SJCRH30 (cell line): ENCODE data around the gene ITM2C. TPM values are rescaled to one million over a fixed set of nuclear protein-coding genes. Genes with fewer than 3 reads are reported as not detected.

ENCODE experiments used
- DNase-seq, 2 experiments: peaks; one replicate each; pipeline ENCODE4 v3.0.0-alpha.2; 2015 to 2020
- H3K27ac ChIP-seq: fragments of 250-450 bp; sonication (Bioruptor Pico); 2 replicates; pipeline ENCODE4 v1.5.1; 2020; ENCODE audit warnings: mild to moderate bottlenecking, moderate library complexity
- H3K27me3 ChIP-seq: fragments of 250-450 bp; sonication (Bioruptor Pico); 2 replicates; pipeline ENCODE4 v1.5.1; 2020; ENCODE audit warnings: mild to moderate bottlenecking, moderate library complexity
- H3K36me3 ChIP-seq: fragments of 250-450 bp; sonication (Bioruptor Pico); 2 replicates; pipeline ENCODE4 v1.5.1; 2020; ENCODE audit warnings: mild to moderate bottlenecking, moderate library complexity
- H3K4me1 ChIP-seq: fragments of 250-450 bp; sonication (Bioruptor Pico); 2 replicates; pipeline ENCODE4 v1.5.1; 2020; ENCODE audit warnings: mild to moderate bottlenecking, moderate library complexity
- H3K4me3 ChIP-seq: fragments of 250-450 bp; sonication (Bioruptor Pico); 2 replicates; pipeline ENCODE4 v1.5.1; 2020; ENCODE audit warnings: mild to moderate bottlenecking, moderate library complexity
- H3K9me3 ChIP-seq: fragments of 250-450 bp; sonication (Bioruptor Pico); replicated peaks from 2 replicates; pipeline ENCODE4 v1.5.1; 2020; ENCODE audit warnings: mild to moderate bottlenecking, moderate library complexity
- total RNA-seq: library from RNA; depleted of rRNA; stranded (reverse); fragments of >200 nt; shearing (Covaris generic); gene quantifications from 2 replicates; pipeline ENCODE4 v1.2.3, GENCODE V29; 2014

The ITM2C gene
- total RNA-seq, 1 experiment from 2014 or later: 20.9 TPM

DNA sequence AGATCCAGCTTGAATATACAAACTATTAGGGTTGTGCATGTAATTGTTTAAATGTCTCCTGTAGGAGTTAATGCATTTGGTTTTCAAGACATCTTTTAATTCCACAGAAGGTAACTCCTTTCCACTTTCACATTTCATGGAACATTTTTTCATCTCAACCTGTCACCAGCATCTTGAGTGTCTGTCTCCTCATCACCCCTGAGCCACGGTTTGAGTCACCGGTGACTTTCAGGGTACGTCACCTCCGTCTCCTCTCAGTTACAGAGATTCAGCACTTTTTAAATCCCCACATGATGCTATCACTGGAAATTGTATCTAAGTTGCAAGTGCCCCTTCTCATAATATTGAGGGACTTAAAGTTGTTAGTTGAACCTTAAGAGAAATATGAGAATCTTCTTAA, 35.0 kb downstream of the ITM2C start:
- H3K4me3 ChIP-seq: no peak overlapping the region
- H3K36me3 ChIP-seq: no peaks in the 10 kb centered on the region
- H3K27ac ChIP-seq: no peak overlapping the region
- no peak for DNase-seq
- H3K4me1 ChIP-seq: no peaks in the 10 kb centered on the region
- peaks cover 52% of the 10 kb centered on the region for H3K27me3 ChIP-seq
- H3K9me3 ChIP-seq: no peaks in the 10 kb centered on the region

DNA sequence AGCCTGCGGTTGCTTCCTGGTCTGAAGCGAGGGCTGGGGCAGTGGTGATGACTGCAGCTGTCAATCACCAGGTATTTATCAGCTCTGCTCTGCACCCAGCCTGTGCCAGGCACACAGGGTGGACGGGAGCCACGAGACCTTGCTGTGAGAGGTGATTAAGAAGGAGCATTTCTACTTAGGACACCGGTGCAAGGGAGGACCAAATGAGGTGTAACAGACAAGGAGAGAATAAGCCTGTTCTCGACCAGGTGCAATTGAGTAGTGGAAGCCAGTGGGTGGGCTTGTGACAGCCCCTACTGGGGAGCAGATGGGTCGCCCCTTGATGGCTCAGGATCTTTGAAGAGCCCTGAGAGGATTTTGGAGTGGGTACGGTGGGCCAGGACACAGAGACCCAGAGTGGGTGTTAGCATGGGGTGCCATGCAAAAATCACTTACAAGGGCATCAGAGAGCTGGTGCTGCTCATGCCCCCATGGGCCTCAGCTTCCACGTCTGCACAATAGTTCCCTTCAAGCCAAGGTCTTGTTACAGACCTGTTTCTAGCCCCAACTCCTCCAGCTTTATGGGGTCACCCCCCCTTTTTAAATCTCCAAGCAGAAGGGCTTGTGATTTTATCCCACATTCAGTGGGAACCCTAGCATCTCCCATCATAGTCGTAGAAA, 35.7 kb downstream of the ITM2C start:
- H3K27ac ChIP-seq: no peak overlapping the region
- H3K9me3 ChIP-seq: no peaks in the 10 kb centered on the region
- DNase-seq: no peak
- H3K4me3 ChIP-seq: no peak overlapping the region
- H3K36me3 ChIP-seq: no peaks in the 10 kb centered on the region
- H3K27me3 ChIP-seq: peaks cover 52% of the 10 kb centered on the region
- H3K4me1 ChIP-seq: no peaks in the 10 kb centered on the region

DNA sequence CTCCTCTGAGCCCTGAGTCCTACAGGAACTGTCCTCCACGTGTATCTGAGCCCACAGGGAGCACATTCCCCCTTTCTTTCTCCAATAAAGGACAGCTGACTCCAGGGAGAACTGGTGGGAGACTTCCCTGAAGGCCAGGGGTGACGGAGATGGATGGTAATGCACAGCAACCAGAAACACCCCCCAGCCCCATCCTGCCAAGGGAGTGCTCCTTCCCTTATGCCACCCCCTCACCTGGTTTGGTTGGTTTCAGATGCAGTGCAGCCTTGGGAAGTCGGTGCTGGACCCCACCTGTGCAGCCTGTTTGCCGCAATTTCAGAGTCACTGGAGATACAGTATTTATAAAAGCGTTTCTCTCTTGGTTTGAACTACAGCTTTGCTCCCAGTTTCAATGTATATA, 36.3 kb downstream of the ITM2C start:
- H3K4me1 ChIP-seq: no peaks in the 10 kb centered on the region
- no peak overlapping the region for H3K4me3 ChIP-seq
- H3K27ac ChIP-seq: no peak overlapping the region
- H3K27me3 ChIP-seq: peaks cover 55% of the 10 kb centered on the region
- no peaks in the 10 kb centered on the region for H3K36me3 ChIP-seq
- H3K9me3 ChIP-seq: no peaks in the 10 kb centered on the region
- no peak for DNase-seq

DNA sequence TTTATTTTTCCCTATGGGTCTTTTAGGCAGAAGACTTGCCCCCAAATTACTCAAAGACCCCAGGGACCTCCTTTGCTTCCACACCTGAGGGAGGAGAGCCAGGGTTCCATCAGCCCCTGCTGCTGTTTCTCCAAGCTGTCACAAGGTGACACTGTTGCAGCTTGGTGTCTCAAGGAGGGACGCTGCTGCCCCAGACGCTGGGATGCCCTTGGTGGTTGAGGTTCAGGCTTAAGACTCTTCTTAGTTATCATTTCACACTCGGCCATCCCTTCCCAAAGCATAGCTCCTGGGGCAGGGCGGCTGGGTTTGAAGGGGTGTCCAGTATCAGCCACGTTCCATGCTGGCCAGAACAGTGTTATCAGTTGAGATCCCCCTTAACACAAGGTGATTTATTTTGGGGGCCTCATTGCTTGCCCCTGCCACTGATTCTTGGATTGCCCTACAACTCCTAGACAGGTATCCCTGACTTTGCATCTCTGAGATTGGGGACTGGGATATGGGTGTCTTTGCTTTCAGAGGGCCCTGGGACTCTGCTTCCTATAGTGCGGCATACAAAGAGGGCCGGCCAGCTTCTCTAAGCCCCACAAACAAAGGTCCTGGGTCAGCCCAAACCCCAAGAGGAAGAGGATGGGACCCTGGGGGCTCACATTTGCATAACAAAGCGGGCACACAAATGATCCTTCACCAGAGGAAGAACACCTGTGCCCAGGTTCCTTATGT, 37.6 kb downstream of the ITM2C start:
- H3K27me3 ChIP-seq: peaks cover 57% of the 10 kb centered on the region
- no peaks in the 10 kb centered on the region for H3K36me3 ChIP-seq
- H3K4me1 ChIP-seq: no peaks in the 10 kb centered on the region
- no peak overlapping the region for H3K4me3 ChIP-seq
- no peak overlapping the region for H3K27ac ChIP-seq
- DNase-seq: peak; percentile 31 to 56
- H3K9me3 ChIP-seq: no peaks in the 10 kb centered on the region

DNA sequence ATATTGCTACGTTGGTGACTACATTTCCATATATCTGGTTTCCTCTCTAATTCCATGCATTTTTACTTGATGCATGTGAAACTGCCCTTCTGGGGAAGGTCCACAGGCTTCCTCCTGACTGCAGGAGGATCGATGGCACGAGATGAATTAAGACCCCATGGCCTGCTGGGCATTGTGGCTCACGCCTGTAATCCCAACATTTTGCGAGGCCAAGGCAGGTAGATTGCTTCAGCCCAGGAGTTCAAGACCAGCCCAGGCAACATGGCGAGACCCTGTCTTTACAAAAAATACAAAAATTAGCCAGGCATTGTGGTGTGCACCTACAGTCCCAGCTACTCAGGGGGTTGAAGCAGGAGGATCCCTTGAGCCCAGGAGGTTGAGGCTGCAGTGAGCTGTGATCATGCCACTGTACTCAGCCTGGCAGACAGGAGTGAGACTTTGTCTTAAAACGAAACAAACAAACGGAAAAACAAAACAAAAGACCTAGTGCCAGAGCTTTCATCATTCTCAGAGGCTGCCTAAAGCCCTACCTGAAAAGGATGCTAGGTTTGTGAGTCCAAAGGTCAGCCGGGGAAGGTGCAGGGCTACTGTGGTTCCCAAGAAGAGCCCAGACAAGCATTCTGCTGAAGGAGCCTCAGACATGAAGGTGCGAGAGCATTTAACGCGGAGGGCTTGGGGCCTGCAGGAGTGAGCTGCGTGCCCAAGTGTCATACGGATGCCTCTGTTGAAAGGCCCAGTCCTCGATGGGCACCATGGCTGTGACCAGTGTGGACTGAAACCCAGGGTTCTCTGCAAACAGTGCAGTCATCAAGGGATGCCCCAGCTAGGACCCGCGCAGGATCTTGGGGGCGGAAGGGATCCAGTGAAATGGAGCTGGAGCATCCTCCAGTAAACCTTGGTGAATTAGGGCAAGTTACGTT, 38.7 kb downstream of the ITM2C start:
- no peak overlapping the region for H3K4me3 ChIP-seq
- H3K9me3 ChIP-seq: no peaks in the 10 kb centered on the region
- DNase-seq: peak in 1 of 2 experiments; percentile 0
- H3K27ac ChIP-seq: no peak overlapping the region
- H3K27me3 ChIP-seq: peaks cover 46% of the 10 kb centered on the region
- no peaks in the 10 kb centered on the region for H3K36me3 ChIP-seq
- H3K4me1 ChIP-seq: no peaks in the 10 kb centered on the region

DNA sequence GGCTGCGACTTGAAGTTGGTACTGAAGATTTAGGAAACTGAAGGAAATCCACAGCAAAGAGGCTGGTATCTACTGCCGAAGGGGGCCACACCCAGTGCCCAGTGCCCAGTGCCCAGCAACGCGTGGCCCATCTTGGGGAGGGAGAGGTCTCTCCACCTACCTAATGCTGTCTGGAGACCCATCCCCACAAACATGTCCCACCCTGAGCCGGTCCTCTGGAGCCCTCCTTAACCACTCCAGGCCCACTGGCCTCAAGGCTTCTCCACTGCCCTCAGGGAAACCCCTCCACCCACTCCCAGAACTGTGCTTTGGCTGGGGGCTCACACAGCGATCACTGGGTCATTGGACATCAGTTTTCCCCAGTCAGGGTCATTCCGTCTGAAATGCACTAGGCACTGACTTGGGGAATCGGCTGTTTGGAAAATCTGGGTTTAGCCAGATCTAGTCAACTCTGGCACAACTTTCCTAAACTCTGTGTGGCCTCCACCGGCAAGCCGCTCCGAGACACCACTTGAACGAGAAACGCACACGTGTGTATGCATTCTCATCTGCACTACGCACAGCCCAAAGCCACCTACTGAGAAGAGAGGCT, 40.2 kb downstream of the ITM2C start:
- no peak overlapping the region for H3K4me3 ChIP-seq
- peaks cover 37% of the 10 kb centered on the region for H3K27me3 ChIP-seq
- no peaks in the 10 kb centered on the region for H3K4me1 ChIP-seq
- H3K27ac ChIP-seq: no peak overlapping the region
- DNase-seq: no peak
- no peaks in the 10 kb centered on the region for H3K36me3 ChIP-seq
- H3K9me3 ChIP-seq: no peaks in the 10 kb centered on the region

DNA sequence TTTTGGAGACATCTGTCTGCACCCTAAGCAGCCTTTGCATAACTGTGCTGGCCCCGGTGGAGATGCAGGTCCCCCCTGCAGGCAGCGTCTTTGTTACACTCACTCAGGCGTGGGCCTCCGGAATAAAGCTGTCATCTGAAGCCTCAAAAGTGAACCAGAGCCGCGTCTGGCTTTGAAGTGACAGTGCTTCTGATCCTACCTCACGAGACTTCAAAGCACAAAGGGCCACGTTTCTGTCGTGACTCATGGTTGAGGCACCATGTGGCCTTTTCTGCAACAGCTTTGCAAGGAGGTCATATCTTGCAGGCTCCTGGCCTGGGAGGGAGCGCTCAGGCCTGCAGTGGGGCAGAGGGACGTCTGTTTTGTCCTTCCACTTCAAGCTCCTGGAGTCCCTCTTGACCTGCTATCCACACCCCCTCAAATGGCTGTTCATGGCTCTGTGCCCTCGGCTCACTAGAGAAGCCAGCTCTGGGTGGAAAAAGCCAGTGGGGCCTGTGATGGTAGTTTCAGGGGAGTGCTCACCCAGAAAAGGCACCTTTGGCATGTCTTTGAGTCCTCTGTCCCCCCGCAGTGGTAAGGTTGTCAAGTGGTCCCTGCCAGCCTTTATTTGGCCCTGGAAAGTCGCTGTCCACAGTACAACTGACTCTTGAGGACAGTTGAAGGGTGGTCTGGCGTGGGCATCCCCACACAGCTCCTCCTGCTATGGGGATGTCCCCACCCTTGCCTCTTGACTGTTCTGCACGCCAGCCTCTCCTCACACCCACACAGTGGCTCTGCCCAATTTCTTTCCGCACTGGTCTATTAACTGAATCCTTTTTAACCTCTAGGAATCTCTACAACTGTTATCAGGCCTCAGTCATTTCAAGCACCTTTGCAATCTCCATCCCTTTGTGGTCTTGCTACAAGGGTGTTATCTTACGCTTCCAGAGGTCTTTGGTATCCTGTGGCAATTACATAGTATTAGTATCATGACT, 41.0 kb downstream of the ITM2C start:
- Histone ChIP-seq H3K36me3 (no peaks in the 10 kb centered on the region), H3K4me1 (no peaks in the 10 kb centered on the region), H3K9me3 (no peaks in the 10 kb centered on the region), H3K27ac (no peak overlapping the region), H3K4me3 (no peak overlapping the region), H3K27me3 (peaks cover 30% of the 10 kb centered on the region)
- DNase-seq: no peak

DNA sequence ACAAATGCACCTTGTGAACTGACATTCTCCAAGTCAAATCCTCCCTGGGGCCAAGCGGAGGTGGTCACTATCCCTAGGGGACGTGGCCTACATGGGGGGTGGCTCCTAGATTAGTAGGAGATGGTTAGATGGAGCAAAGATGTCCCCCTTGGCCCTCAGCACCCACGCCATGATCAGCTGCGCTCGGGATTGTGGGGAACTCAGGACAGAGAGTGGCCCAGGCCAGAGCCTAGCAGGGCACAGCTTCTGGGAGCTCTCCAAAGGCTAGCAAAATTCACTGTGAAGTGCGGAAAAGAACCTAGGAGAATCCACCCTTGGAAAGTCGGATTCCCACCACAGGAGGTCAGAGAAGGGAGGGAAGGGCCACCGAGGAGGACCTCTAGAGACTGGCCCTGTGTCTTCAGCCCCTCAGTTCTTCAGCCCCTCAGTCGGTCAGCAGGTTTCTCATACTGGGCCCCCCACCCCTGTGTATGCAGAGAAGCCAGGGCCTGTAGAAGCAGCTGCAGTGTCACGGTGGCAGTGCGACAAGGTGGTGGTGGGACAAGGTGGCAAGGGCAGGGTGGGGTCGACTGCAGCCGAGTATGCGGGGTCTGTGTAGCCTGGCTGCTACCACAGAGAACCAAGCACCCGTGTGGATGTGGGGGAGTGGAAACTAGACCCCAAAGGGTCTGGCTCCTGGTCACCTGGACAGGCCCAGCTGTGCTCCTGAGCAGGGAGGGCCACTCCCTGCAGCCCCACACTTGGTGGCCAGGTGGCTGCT, 41.9 kb downstream of the ITM2C start:
- Histone ChIP-seq H3K9me3 (no peaks in the 10 kb centered on the region), H3K27ac (no peak overlapping the region), H3K27me3 (peaks cover 24% of the 10 kb centered on the region), H3K4me1 (no peaks in the 10 kb centered on the region), H3K36me3 (no peaks in the 10 kb centered on the region), H3K4me3 (no peak overlapping the region)
- DNase-seq: peak in 1 of 2 experiments; percentile 0

DNA sequence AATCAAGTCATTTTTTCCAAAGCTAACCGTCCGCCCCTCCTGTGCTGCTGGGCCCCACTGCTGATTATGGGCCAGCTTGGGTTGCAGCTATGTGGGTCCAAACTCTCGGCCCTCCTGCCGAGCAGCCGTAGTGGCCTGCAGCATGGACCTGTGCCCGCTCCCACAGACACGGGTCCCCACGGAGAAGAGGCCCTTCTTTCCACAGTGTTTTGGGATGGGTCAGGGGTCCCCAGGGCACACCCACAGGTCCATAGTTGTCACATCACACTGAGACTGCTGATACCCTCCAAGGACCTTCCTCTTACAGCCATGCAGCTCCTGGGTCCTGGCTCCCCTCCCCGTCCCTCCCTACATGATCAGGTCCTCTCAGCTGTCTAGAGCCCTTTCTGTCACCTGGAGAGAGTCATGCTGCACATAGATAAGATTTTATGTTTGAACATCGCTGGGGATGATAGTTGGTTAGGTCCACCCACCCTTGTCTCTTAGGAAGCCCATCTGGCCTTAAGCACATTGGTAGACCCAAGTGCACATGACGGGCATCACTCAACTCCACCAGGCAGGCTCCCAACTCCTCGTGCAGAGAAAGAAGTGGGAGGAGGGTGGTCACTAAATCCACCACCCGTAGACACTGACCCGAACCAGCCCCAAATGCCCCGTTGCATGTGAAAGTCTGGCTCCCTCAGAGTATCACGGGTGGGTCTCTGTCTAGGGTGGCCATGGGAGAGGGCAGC, 42.8 kb downstream of the ITM2C start:
- Histone ChIP-seq H3K27me3 (peaks cover 23% of the 10 kb centered on the region), H3K4me3 (no peak overlapping the region), H3K4me1 (no peaks in the 10 kb centered on the region), H3K36me3 (no peaks in the 10 kb centered on the region), H3K27ac (no peak overlapping the region), H3K9me3 (no peaks in the 10 kb centered on the region)
- DNase-seq: peak in 1 of 2 experiments; percentile 1

DNA sequence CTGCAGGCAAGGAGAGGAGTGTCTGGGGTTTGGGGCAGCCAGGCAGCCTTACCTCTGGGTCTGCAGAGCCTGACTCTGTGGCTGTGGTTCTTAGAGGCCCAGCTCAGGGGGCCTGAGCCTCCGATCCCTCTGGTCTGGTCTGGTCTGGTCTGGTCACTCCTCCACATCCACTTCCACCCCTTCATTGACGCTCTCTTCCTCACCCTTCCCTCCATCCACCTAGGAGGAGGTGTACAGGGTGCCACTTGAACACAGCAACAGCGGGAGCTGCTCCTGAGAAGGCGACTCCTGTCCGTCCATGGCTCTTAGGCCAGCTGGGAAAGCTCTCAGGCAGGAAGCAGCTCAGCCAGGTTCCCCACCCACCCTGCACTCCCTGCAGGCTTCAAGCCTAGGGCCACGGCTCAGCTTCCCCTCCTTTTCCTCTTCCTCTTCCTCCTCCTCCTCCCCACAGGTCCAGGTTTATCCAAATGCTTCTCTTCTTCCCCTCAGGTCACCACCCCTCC, 43.4 kb downstream of the ITM2C start:
- DNase-seq: peak in 1 of 2 experiments; percentile 1
- H3K27ac ChIP-seq: no peak overlapping the region
- H3K4me3 ChIP-seq: no peak overlapping the region
- peaks cover 26% of the 10 kb centered on the region for H3K27me3 ChIP-seq
- no peaks in the 10 kb centered on the region for H3K9me3 ChIP-seq
- H3K4me1 ChIP-seq: no peaks in the 10 kb centered on the region
- H3K36me3 ChIP-seq: no peaks in the 10 kb centered on the region

DNA sequence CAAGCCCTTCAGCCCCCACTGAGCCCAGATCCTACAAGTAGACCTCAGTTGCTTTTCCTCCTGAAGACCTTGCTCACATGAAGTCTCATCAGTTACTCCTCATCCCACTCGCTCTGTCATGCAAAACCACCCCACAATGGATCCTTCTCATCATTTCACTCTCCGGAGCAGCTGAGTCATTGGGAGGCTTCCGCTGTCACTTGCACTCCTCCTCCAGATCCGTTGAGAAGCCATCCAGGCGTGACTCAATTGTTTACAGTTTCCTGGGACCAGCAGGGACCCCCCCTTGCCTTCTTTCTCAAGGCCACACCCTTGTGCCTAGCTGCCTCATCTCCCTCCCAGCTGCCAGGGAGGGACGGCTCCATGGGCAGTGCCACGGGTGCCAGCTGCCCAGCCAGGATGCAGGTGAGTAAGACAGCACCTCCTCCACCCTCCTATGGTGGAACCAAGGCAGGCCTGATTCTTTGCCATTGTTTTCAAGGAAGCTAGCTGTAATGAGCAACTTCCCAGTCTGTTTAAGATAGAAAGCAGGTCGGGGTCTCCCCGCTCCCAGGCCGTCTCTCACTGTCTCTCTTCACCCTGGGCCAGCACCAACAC, 44.0 kb downstream of the ITM2C start:
- Histone ChIP-seq H3K27me3 (peaks cover 27% of the 10 kb centered on the region), H3K36me3 (no peaks in the 10 kb centered on the region), H3K4me1 (no peaks in the 10 kb centered on the region), H3K9me3 (no peaks in the 10 kb centered on the region), H3K4me3 (no peak overlapping the region), H3K27ac (no peak overlapping the region)
- peak in 1 of 2 experiments; percentile 1 for DNase-seq

DNA sequence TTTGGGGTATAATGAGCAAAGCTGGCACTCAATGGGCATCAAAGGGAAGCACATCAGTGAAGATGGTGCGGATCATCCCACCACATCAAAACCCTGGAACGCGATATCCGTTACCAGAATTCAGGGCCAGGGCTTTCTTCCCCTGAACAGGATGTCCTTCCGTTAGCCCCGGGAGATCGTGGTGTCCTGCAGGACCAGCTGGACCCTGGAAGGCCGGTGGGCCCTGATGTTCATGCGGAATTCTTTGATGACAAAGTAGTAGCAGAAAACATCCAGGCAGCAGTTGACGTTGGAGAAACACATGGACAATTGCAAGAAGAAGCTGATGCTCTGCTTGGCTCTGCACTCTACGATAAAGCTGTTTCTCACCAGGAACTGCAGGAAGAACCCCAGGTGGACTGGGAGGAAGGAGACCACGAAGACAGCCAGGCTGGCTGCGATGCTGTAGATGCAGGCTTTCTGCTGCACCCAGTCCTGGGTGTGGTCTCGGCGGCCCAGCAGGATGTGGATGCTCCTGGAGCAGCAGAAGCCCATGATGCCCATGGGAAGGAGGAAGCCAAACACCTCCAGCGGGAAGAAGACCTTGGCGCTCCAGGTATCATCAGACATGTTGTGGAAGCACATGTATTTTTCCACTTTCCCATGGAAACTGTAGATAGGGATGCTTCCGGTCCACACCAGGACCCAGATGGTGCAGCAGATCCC, 45.3 kb downstream of the ITM2C start:
- no peak for DNase-seq
- H3K4me1 ChIP-seq: no peaks in the 10 kb centered on the region
- no peak overlapping the region for H3K27ac ChIP-seq
- H3K27me3 ChIP-seq: peaks cover 32% of the 10 kb centered on the region
- H3K9me3 ChIP-seq: no peaks in the 10 kb centered on the region
- no peaks in the 10 kb centered on the region for H3K36me3 ChIP-seq
- no peak overlapping the region for H3K4me3 ChIP-seq
